GM12878 (cell line): ENCODE measurements around the gene UHRF1. TPM values are rescaled to one million over a fixed set of nuclear protein-coding genes. Genes with fewer than 3 reads are reported as not detected.

Experiments
- ATAC-seq: fragments of 200-7000 bp; cut with Tn5 transposase; 3 replicates; pipeline ENCODE4 v1.9.1; 2020; ENCODE audit warnings: mild to moderate bottlenecking, moderate library complexity
- BruUV-seq: library from RNA; stranded (reverse); fragments of 400-500 nt; replicated peaks from 2 replicates; lab custom pipeline; 2021; lab: Mats Ljungman, UMichigan
- CTCF ChIA-PET: fragments of 300-600 bp; sonication (Branson Sonifier 250); formaldehyde crosslinking; extraction: SDS; loops from one replicate; lab custom pipeline; 2021; ENCODE audit warnings: inconsistent platforms; lab: Yijun Ruan, JAX
- POLR2A ChIA-PET: fragments of 350-600 bp; formaldehyde crosslinking; extraction: SDS; loops from one replicate; lab custom pipeline; 2021; ENCODE audit warnings: inconsistent platforms; lab: Charles Lee
- RAD21 ChIA-PET: fragments of 300-600 bp; sonication (Branson Sonifier 250); formaldehyde crosslinking; loops from one replicate; lab custom pipeline; 2023; ENCODE audit warnings: antibody characterized with exemption; ENCODE audit not compliant: unreplicated experiment; lab: Charles Lee
- SMC1A ChIA-PET: fragments of 300-600 bp; sonication (Branson Sonifier 250); formaldehyde crosslinking; loops from one replicate; lab custom pipeline; 2023; ENCODE audit not compliant: unreplicated experiment, uncharacterized antibody; lab: Charles Lee
- DNase-seq: peaks from one replicate; pipeline ENCODE4 v3.0.0-alpha.2; 2011; ENCODE audit warnings: low read depth, low spot score
- FAIRE-seq: peaks from 3 replicates; lab custom pipeline; 2011; peaks lifted over from hg19 to GRCh38; lab: Jason Lieb, UNC
- H2AFZ ChIP-seq: 2 replicates; pipeline ENCODE4 v1.6.0; 2011; ENCODE audit warnings: low read depth, low read length, control low read depth; ENCODE audit not compliant: control insufficient read depth
- H3K27ac ChIP-seq: 2 replicates; pipeline ENCODE4 v1.5.1; 2011; ENCODE audit warnings: control low read depth; ENCODE audit not compliant: control insufficient read depth, insufficient read depth
- H3K27me3 ChIP-seq, 2 experiments: replicated peaks in 1 of 2; 2 replicates each; pipeline versions ENCODE4 v1.6.0 to v1.6.1; 2011; ENCODE audit warnings: low read length in 1 of 2; ENCODE audit not compliant: control insufficient read depth in 2 of 2, insufficient read depth in 2 of 2
- H3K36me3 ChIP-seq, 2 experiments: 2 replicates each; pipeline ENCODE4 v1.5.1; 2011; ENCODE audit warnings: low read length in 1 of 2; ENCODE audit not compliant: control insufficient read depth in 2 of 2, insufficient read depth in 2 of 2
- H3K4me1 ChIP-seq: 2 replicates; pipeline ENCODE4 v1.6.1; 2011; ENCODE audit warnings: mild to moderate bottlenecking, low read length, moderate library complexity, mixed read lengths; ENCODE audit not compliant: control insufficient read depth, insufficient read depth
- H3K4me2 ChIP-seq: 2 replicates; pipeline ENCODE4 v1.6.0; 2011; ENCODE audit warnings: control low read depth; ENCODE audit not compliant: control insufficient read depth, insufficient read depth
- H3K4me3 ChIP-seq: fragments of 200-600 bp; sonication (generic); 2 replicates; pipeline ENCODE4 v1.5.1; 2016
- H3K79me2 ChIP-seq: 2 replicates; pipeline ENCODE4 v1.6.0; 2011; ENCODE audit warnings: low read length; ENCODE audit not compliant: control insufficient read depth, insufficient read depth
- H3K9ac ChIP-seq: 2 replicates; pipeline ENCODE4 v1.8.0; 2011; ENCODE audit warnings: low read length, control low read depth, mixed read lengths; ENCODE audit not compliant: control insufficient read depth, insufficient read depth
- H3K9me3 ChIP-seq: replicated peaks from 3 replicates; pipeline ENCODE4 v1.5.1; 2011; ENCODE audit warnings: mild to moderate bottlenecking, low read length; ENCODE audit not compliant: control insufficient read depth, insufficient read depth
- H4K20me1 ChIP-seq: 2 replicates; pipeline ENCODE4 v1.6.0; 2011; ENCODE audit not compliant: control insufficient read depth, insufficient read depth
- CEBPZ ChIP-seq: fragments of 150-350 bp; IDR thresholded peaks from 2 replicates; pipeline ENCODE4 v1.6.1; 2016; ENCODE audit warnings: low read depth, low read length
- HDGF ChIP-seq: fragments of 450-650 bp; IDR thresholded peaks from 2 replicates; pipeline ENCODE4 v1.6.1; 2016; ENCODE audit warnings: antibody characterized with exemption
- MLLT1 ChIP-seq: fragments of 450-650 bp; IDR thresholded peaks from 2 replicates; pipeline ENCODE4 v1.6.1; 2016; ENCODE audit warnings: mild to moderate bottlenecking
- SUZ12 ChIP-seq: fragments of 200-600 bp; sonication (generic); IDR thresholded peaks from one replicate; pipeline ENCODE4 v1.6.1; 2018; ENCODE audit warnings: antibody characterized with exemption, mild to moderate bottlenecking; ENCODE audit not compliant: unreplicated experiment
- TCF12 ChIP-seq: IDR thresholded peaks from 2 replicates; pipeline ENCODE4 v1.6.1; 2011; ENCODE audit warnings: low read depth, mild to moderate bottlenecking, low read length
- YY1 ChIP-seq: IDR thresholded peaks from 2 replicates; pipeline ENCODE4 v1.6.1; 2011; ENCODE audit warnings: low read depth, mild to moderate bottlenecking, low read length
- ZBTB40 ChIP-seq: fragments of 450-650 bp; IDR thresholded peaks from 2 replicates; pipeline ENCODE4 v1.6.1; 2016; ENCODE audit warnings: mild to moderate bottlenecking, moderate library complexity, borderline replicate concordance
- WGBS: methylation state at CpG from one replicate; pipeline ENCODE4 v1.1.6; 2016; ENCODE audit warnings: low lambda C conversion rate; ENCODE audit not compliant: insufficient replicate concordance, insufficient coverage; ENCODE audit errors: missing lambda C conversion rate; 5-methylcytosine and 5-hydroxymethylcytosine counted together
- in situ Hi-C: fragments of 300-500 bp; cut with MboI; formaldehyde crosslinking; loops from 9 replicates; pipeline ENCODE4 v1.14.3; 2018; ENCODE audit warnings: mixed read lengths
- intact Hi-C: fragments of 100-400 bp; cut with micrococcal nuclease; formaldehyde crosslinking; loops from one replicate; pipeline ENCODE4 v1.14.2; 2022; ENCODE audit not compliant: unreplicated experiment
- polyA plus RNA-seq, 11 experiments: library from polyadenylated mRNA; depleted of rRNA in 4 of 11; unstranded in 6 of 11; stranded (reverse) in 5 of 11; fragments of >200 nt; fragmentation: Nextera tagmentation in 4 of 11; fragmentation: Illumina TruSeq in 1 of 11; extraction: Ambion mirVana in 4 of 11; extraction: Trizol in 1 of 11; gene quantifications; 1 replicate in 1 of 11; 2 replicates in 10 of 11; pipeline versions ENCODE4 v1.2.1 to v1.2.3, GENCODE V29; 2011 to 2016; ENCODE audit warnings: inconsistent platforms in 2 of 11, missing spikeins in 2 of 11, low read depth in 1 of 11
- total RNA-seq, 4 experiments: library from RNA; depleted of rRNA in 3 of 4; stranded (reverse); fragments of >200 nt in 3 of 4; fragmentation: Illumina TruSeq in 1 of 4; extraction: Trizol in 1 of 4; gene quantifications; 2 replicates each; pipeline versions ENCODE4 v1.2.1 to v1.2.3, GENCODE V29; 2013 to 2021

Gene UHRF1
- total and polyA plus RNA-seq, 10 of the 15 experiments (the other 5 are each of a cell fraction or from before 2014, with no cell fraction given): 13.0 to 109 (median 37.7) TPM

- TF ChIP-seq CEBPZ (no peak), SUZ12 (no peak)
These were observed 4.9 kb downstream of the UHRF1 start (continued) for GRCh38 chr19:4913996-4914735.

- H3K4me1 ChIP-seq: peaks cover 44% of the 10 kb centered on the region
- no peak overlapping the region for H3K27ac ChIP-seq
- RAD21 ChIA-PET: interaction anchor here (0.6 to 5.4 kb wide), 3 partner anchors 40 to 104 kb away, joined by 3 to 176 read pairs (median 79); partner anchors contain the start of gene PLIN3
- no peak for TF ChIP-seq HDGF
- peak; percentile 66 for TF ChIP-seq MLLT1
- 0 out of 2 replicates have a peak, but pooled peaks have one; percentile 7 for TF ChIP-seq YY1
- TF ChIP-seq ZBTB40: peak; percentile 71
- TF ChIP-seq TCF12: 0 out of 2 replicates have a peak, but pooled peaks have one; percentile 40
- 78% methylated on average over 23 of the region's 23 CpGs for WGBS
- no TSS peak for BruUV-seq
- in situ Hi-C loops (loop anchor here (5.0 kb wide), 2 partner anchors 43 to 108 kb away; no protein-coding TSS in a partner anchor), intact Hi-C loops (loop anchor here (5.0 kb wide), 1 partner anchor 193 kb away; the partner anchor contains the start of gene DPP9)
- peak overlapping the region; percentile 96 for H3K4me2 ChIP-seq
- POLR2A ChIA-PET: interaction anchor here (1.0 to 1.6 kb wide), 2 partner anchors 43 to 54 kb away, joined by 3 to 5 read pairs; partner anchors contain the start of gene KDM4B
- H3K36me3 ChIP-seq: peaks cover 3 to 13% of the 10 kb centered on the region in 2 experiments
- H4K20me1 ChIP-seq: no peaks in the 10 kb centered on the region
- H3K79me2 ChIP-seq: peaks cover 72% of the 10 kb centered on the region
- FAIRE-seq: no peak
- peak; percentile 39 for ATAC-seq
- H2AFZ ChIP-seq: no peak overlapping the region
- CTCF ChIA-PET: interaction anchor here (0.8 to 4.8 kb wide), 8 partner anchors 9 to 116 kb away, joined by 3 to 310 read pairs (median 20); partner anchors contain the start of gene PLIN3
- no peaks in the 10 kb centered on the region for H3K9me3 ChIP-seq
- no peak overlapping the region for H3K9ac ChIP-seq
- SMC1A ChIA-PET: interaction anchor here (2.2 to 4.0 kb wide), 3 partner anchors 43 to 106 kb away, joined by 5 to 94 read pairs (median 12); no protein-coding TSS in a partner anchor
- no peaks in the 10 kb centered on the region for H3K27me3 ChIP-seq
- peak overlapping the region; percentile 60 for H3K4me3 ChIP-seq
- DNase-seq: no peak
These were observed 5.6 kb downstream of the UHRF1 start for GRCh38 chr19:4914736-4915501.
